Right hindlimb (tissue), 1 donor: ENCODE measurements around the gene GOLGA5.
A peak's percentile ranks its signal among the peaks of the same experiment; 100 is the strongest.
"Not testable (repeated sequence)": the region's sequence is repeated elsewhere in the genome, so short reads cannot be mapped to it uniquely, and the experiment has no call there.

Experiments
- DNase-seq: peaks from one replicate; pipeline ENCODE4 v3.0.0-alpha.2; 2018

The GOLGA5 gene

GRCh38 chr14:92793709-92794546 is at the start of gene GOLGA5:
Gene GOLGA5, plus strand, starts transcription at chr14:92794305. Its CDS starts 3,133 bp downstream, at chr14:92797438.
- DNase-seq: peak; percentile 99

DNA sequence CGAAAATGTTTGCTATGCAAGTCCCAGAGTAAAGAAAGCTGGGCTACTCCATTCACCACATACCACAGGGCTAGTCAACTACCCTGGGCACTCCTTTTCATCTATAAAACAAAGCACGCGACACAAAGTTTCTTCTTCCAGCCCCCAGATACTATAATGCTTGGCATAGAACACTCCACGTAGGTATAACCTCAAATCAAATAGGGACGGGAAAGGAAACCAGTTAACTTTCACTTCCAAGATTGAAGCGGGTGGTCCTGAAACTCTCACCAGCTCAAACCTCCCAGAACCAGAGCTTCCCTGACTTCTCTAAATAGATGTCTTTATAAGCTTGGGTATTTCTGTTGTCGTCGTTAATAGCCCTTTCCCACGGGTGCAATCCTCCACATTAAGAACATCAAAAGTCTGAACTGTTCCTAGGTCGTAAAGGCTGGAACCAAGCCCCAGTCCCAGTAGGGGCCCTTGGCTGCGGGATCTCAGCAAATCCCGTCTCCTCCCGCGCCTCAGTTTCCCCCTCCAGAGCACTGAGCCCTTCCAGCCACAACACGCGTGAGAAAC is 46.3 kb upstream of the GOLGA5 start:
- no peak for DNase-seq

- peak; percentile 95 for DNase-seq
Measured at GRCh38 chr14:92748259-92749016, 45.7 kb upstream of the GOLGA5 start, which contains the start of gene LGMN. Gene LGMN, minus strand, starts transcription at chr14:92748627. Its CDS starts 15,841 bp downstream, at chr14:92732786.

- DNase-seq: not testable (repeated sequence)
Measured at GRCh38 chr14:92750222-92750728, 43.8 kb upstream of the GOLGA5 start.

GRCh38 chr14:92750994-92751400 is 43.1 kb upstream of the GOLGA5 start:
- no peak for DNase-seq

DNA sequence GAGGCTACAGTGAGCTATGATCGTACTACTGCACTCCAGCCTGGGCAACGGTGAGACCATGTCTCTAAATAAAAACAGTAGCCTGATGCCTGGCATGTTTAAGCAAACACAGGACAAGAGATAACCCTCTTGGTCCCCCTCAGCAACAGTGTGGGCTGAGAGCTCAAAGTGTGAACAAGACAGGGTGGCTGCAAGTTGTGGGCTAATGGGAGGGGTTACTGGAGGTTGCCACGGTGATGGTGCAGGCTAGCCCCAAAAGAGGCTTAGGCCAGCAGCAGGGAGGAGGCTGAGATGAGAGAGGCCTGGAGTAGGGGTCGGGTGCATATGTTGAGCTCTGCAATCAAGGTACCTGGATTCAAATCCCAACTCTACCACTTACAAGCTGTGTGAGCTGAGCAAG is 42.3 kb upstream of the GOLGA5 start:
- DNase-seq: no peak

GRCh38 chr14:92753250-92753649 is 40.9 kb upstream of the GOLGA5 start:
- no peak for DNase-seq

DNA sequence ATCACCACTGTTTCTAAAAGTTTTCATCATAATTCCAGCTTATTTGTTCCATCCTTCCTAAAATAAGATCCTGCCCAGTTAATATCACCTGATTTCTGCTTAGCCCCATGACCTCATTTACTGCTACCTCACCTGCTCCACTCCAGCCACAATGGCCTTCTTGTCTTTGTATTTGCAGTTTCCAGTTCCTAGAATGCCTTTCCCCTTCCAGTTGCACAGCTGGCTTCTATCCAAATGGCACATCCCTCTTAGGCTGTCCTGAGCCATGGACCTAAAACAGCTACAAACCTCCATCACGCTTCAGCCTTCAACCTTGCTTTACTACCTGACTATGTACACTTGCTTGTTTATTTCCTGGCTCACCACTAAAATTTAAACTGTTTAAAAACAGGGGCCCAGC is 39.1 kb upstream of the GOLGA5 start:
- DNase-seq: no peak

- DNase-seq: no peak
Measured at GRCh38 chr14:92755495-92755894, 38.6 kb upstream of the GOLGA5 start.

- DNase-seq: no peak
Measured at GRCh38 chr14:92756446-92756845, 37.7 kb upstream of the GOLGA5 start.

- no peak for DNase-seq
Measured at GRCh38 chr14:92759300-92759678, 34.8 kb upstream of the GOLGA5 start.

GRCh38 chr14:92759679-92760523 is 34.2 kb upstream of the GOLGA5 start:
- no peak for DNase-seq

- DNase-seq: no peak
Measured at GRCh38 chr14:92760524-92760805, 33.6 kb upstream of the GOLGA5 start.

- not testable (repeated sequence) for DNase-seq
Measured at GRCh38 chr14:92763666-92764631, 30.2 kb upstream of the GOLGA5 start.

DNA sequence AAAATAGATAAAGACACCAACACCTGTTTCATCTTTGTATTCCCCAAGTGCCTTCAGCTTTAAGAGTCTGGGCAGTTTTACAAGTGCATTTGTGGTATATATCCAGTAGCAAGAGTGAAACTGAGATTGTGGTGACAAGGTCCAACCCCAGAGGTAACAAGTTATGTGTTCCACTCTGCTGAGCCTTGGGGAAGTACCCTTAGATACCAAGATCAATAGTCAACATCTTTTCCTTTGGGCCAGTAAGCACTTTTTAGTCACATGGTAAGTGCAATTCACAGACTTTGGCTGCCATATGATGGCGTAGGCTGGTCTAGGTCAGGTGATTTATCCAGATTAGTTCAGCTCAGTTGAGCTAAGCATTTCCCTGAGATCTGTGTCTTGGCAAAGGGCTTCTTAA is 25.9 kb upstream of the GOLGA5 start:
- DNase-seq: not testable (repeated sequence)

GRCh38 chr14:92768795-92769194 is 25.3 kb upstream of the GOLGA5 start:
- no peak for DNase-seq

GRCh38 chr14:92770484-92770883 is 23.6 kb upstream of the GOLGA5 start:
- DNase-seq: no peak

- DNase-seq: no peak
Measured at GRCh38 chr14:92774572-92774971, 19.5 kb upstream of the GOLGA5 start.

GRCh38 chr14:92775292-92775691 is 18.8 kb upstream of the GOLGA5 start:
- DNase-seq: not testable (repeated sequence)

DNA sequence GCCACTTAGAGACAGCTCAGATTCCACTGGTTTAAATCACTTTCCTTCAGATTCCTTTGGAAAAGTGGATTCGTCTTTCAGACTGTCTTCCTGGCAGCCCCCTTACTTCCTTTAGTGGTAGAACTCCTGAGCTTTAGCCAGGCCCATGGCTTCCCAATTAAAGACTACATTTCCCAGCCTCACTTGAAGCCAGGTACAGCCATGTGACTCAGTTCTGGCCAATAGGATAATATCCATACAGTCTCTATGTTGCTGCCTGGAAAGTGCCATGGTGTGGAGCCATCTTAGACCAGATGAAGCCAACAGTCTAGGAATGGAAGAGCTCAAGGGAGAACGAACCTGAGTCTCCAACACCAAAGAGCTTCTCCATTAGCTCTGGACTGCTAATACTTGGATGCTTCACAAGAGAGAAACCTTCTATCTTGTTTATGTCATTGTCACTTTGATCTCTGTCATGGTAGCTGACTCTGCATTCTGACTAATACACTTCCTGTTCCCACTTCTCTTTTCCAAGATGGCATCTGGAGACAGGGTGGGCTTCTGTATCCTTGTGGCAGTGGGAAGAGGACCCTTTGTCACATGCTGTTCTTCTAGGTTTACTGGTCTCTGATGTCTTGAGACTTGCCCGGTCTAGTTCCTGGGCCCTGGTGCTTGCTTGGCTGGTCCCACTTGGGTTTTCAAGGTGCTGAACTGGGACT is 15.1 kb upstream of the GOLGA5 start:
- not testable (repeated sequence) for DNase-seq
